Breast epithelium (tissue), 4 donors: ENCODE measurements around the gene FGL2. TPM values are rescaled to one million over a fixed set of nuclear protein-coding genes. Genes with fewer than 3 reads are reported as not detected.
"Not testable (repeated sequence)": the region's sequence is repeated elsewhere in the genome, so short reads cannot be mapped to it uniquely, and the experiment has no call there.

Experiments
- DNase-seq, 2 donors: peaks; one replicate each; pipeline ENCODE4 v3.0.0-alpha.2; 2019; ENCODE audit warnings: low spot score in 2 of 2
- H3K27ac ChIP-seq, 2 donors: fragments of 200-600 bp; sonication (generic) in 1 of 2; one replicate each; pipeline ENCODE4 v1.5.1; 2016 to 2019; ENCODE audit warnings: mild to moderate bottlenecking in 1 of 2
- H3K27me3 ChIP-seq, 2 donors: fragments of 200-600 bp; sonication (generic) in 1 of 2; one replicate each; pipeline versions ENCODE4 v1.5.1 to v1.6.0; 2017 to 2019; ENCODE audit warnings: control low read depth in 1 of 2, mild to moderate bottlenecking in 1 of 2
- H3K36me3 ChIP-seq: fragments of 200-600 bp; one replicate; pipeline ENCODE4 v1.5.1; 2019
- H3K4me1 ChIP-seq, 2 donors: fragments of 200-600 bp; sonication (generic); one replicate each; pipeline ENCODE4 v1.5.1; 2016 to 2019; ENCODE audit warnings: control low read depth in 1 of 2
- H3K4me3 ChIP-seq, 3 donors: fragments of 200-600 bp; sonication (generic); 1 replicate in 2 of 3; 2 replicates in 1 of 3; pipeline ENCODE4 v1.5.1; 2016 to 2019; ENCODE audit warnings: mild to moderate bottlenecking in 3 of 3, moderate library complexity in 2 of 3
- H3K9me3 ChIP-seq, 2 donors: fragments of 200-600 bp; sonication (generic) in 1 of 2; one replicate each; pipeline ENCODE4 v1.5.1; 2016 to 2019; ENCODE audit warnings: control low read depth in 1 of 2
- POLR2A ChIP-seq: fragments of 450-650 bp; IDR thresholded peaks from one replicate; pipeline ENCODE4 v1.6.1; 2016; ENCODE audit warnings: antibody characterized with exemption, mild to moderate bottlenecking, moderate library complexity
- POLR2AphosphoS5 ChIP-seq, 3 donors: sonication (generic); formaldehyde crosslinking; IDR thresholded peaks; one replicate each; pipeline ENCODE4 v1.6.1; 2017; ENCODE audit warnings: antibody characterized with exemption in 3 of 3
- intact Hi-C: fragments of 100-400 bp; cut with DNase I; formaldehyde crosslinking; loops from one replicate; pipeline ENCODE4 v1.15.1; 2023; ENCODE audit warnings: low total_unique reads
- total RNA-seq, 3 donors: library from RNA; depleted of rRNA; stranded (reverse); fragments of >200 nt; gene quantifications; one replicate each; pipeline ENCODE4 v1.1.0, GENCODE V29; 2016
- TF ChIP-seq, protein P1 (sequence below), 3 donors: fragments of 450-650 bp; IDR thresholded peaks; one replicate each; pipeline ENCODE4 v1.5.1; 2016 to 2017; ENCODE audit warnings: antibody characterized with exemption in 3 of 3, mild to moderate bottlenecking in 3 of 3, moderate library complexity in 3 of 3

The FGL2 gene
- total RNA-seq, 3 donors from 2014 or later = 17.4 to 62.1 (median 23.3) TPM

DNA sequence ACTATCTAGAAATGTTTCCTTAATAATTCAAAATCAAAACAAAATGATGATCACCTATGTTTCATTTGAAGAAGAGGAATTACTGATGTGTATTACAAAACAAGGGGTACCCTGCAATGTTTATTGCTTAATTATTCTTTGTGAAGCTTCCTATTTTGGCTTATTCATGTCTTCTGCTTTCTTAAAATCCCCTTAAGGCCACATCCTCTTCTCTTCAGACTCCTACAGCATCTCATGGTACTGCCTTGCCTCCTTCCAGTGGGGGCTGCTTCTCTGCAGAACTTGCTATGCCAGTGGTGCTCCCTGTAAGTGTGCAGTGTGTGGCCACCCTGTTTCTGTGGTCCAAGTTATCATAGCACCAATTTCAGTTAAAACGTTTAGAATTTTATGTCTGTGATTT, 42.2 kb downstream of the FGL2 start:
- peak overlapping the region in 1 of 2 donors; percentile 9 for H3K27ac ChIP-seq
- H3K9me3 ChIP-seq = no peaks in the 10 kb centered on the region
- DNase-seq = no peak
- intact Hi-C loops = no loop called here
- TF ChIP-seq POLR2A = no peak
- TF ChIP-seq, protein P1, sequence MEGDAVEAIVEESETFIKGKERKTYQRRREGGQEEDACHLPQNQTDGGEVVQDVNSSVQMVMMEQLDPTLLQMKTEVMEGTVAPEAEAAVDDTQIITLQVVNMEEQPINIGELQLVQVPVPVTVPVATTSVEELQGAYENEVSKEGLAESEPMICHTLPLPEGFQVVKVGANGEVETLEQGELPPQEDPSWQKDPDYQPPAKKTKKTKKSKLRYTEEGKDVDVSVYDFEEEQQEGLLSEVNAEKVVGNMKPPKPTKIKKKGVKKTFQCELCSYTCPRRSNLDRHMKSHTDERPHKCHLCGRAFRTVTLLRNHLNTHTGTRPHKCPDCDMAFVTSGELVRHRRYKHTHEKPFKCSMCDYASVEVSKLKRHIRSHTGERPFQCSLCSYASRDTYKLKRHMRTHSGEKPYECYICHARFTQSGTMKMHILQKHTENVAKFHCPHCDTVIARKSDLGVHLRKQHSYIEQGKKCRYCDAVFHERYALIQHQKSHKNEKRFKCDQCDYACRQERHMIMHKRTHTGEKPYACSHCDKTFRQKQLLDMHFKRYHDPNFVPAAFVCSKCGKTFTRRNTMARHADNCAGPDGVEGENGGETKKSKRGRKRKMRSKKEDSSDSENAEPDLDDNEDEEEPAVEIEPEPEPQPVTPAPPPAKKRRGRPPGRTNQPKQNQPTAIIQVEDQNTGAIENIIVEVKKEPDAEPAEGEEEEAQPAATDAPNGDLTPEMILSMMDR (IDR thresholded peaks at IDR 0.05) = no peak
- no peak for TF ChIP-seq POLR2AphosphoS5 (IDR thresholded peaks at IDR 0.05)
- H3K36me3 ChIP-seq = no peaks in the 10 kb centered on the region
- H3K4me1 ChIP-seq = no peaks in the 10 kb centered on the region
- no peak overlapping the region for H3K4me3 ChIP-seq
- H3K27me3 ChIP-seq = no peaks in the 10 kb centered on the region

GRCh38 chr7:77157034-77157433, 42.6 kb downstream of the FGL2 start:
- DNase-seq, intact Hi-C loops, H3K4me1 ChIP-seq, H3K4me3 ChIP-seq, H3K36me3 ChIP-seq, H3K27me3 ChIP-seq, H3K27ac ChIP-seq, H3K9me3 ChIP-seq: not testable (repeated sequence)

DNA sequence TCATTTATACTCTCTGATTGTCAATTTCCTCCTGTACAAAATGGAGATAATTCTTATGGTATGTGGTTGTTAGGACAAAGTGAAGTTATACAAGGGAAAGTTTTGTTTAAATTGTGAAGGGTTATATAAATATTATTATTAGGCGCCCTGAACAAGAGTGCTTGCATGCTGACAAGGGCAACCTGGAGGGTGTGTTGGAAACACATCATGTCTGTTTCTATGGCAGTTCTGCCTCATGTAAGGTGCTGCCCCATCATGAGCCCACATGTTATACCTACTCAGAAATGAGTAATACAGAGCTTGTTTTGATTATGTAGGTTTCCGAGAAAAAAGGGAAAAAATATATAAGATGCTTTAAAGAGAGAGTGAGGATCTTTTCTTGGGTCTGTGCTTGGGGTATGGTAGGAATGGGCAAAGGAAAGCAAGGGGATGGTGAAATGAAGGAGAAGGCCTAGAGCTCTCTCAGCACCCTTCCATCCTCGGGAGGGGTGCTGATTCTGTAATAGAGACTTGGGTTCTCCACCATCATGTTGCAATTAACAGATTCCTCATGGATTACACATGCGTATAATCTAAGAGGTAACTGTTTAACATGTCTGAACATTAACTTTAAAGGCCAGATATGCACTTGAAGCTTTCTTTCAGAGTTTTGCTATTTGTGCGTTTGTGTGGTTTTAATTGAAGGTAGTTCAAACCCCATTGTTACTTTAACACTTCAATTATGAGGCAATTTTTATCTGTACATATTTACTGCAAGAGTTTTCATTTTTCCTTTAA, 43.8 kb downstream of the FGL2 start:
- DNase-seq, H3K9me3 ChIP-seq, H3K4me3 ChIP-seq, H3K36me3 ChIP-seq, intact Hi-C loops, H3K4me1 ChIP-seq, H3K27me3 ChIP-seq: not testable (repeated sequence)
- H3K27ac ChIP-seq = peak overlapping the region in 1 of 2 donors; percentile 25

DNA sequence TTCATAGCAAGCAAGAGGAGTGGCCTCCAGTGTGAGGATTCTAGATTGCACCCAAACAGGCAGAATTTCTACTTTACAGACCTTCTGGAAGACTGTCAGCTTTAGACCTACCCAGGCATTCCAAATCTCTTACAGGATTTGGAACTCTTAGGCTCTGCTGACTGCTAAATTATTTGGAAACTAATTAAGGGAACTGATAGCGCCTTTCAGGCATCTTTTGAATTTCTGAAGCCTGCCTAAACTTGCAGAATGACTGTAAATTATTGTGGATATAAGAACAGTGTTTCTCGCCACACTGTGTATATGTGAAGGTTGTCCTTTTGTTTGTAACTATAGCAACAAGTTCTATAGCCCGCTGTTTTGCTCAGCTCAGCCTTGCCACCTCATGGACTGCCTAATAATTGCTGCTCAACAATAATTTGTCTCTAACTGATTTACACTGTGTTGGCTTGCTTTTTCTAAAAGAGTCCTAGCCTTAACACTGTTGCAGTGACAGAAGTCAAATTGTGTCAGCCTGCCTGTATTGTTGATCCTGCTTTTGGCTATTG, 44.6 kb downstream of the FGL2 start:
- H3K27ac ChIP-seq = peak overlapping the region in 1 of 2 donors; percentile 25
- intact Hi-C loops = loop anchor here (5.0 kb wide), 1 partner anchor 72 kb away; no protein-coding TSS in a partner anchor
- H3K9me3 ChIP-seq, H3K4me3 ChIP-seq, H3K4me1 ChIP-seq, DNase-seq, H3K27me3 ChIP-seq, H3K36me3 ChIP-seq: not testable (repeated sequence)

DNA sequence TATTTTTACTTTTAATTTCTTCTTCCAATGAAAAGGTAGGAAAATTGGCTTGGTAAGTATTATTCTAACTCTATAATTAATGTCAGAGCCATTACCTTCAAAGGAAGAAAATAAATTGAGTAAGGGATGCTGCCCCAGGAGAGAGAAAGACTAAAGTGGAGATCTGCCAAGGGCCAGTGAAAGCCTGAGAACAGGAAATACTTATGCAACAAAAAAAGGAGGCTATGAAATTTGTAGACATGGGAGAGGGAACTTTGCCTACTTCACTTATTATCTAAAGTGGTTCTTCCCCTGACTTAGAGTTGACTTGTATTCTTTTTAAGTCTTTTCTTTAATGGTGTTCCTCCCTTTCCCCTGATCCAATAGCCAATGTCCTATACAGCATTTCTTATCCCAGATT, 47.4 kb downstream of the FGL2 start:
- not testable (repeated sequence) for H3K4me3 ChIP-seq, H3K9me3 ChIP-seq, H3K27me3 ChIP-seq, DNase-seq, H3K27ac ChIP-seq, H3K4me1 ChIP-seq, H3K36me3 ChIP-seq
- intact Hi-C loops = loop anchor here (5.0 kb wide), 1 partner anchor 75 kb away; no protein-coding TSS in a partner anchor

Other genes with a start within 250 kb of the FGL2 start
- not detected for gene SPDYE17, start 167.5 kb downstream of the FGL2 start, total RNA-seq
- gene SPDYE18, start 137.3 kb downstream of the FGL2 start, total RNA-seq = 1 to 10 TPM in 2 of 3 donors, not detected in 1; 1.4 to 1.6 TPM
- gene CCDC146, start 77.2 kb downstream of the FGL2 start, total RNA-seq = 10 to 100 TPM; 11.5 to 17.7 (median 15.5) TPM
- 10 to 100 TPM; 25.8 to 35.7 (median 27.5) TPM for gene GSAP, start 216.5 kb upstream of the FGL2 start, total RNA-seq